B cell (primary cell): ENCODE results near the gene ASB9. TPM values are rescaled to one million over a fixed set of nuclear protein-coding genes. Genes with fewer than 3 reads are reported as not detected.

ENCODE experiments used
- ATAC-seq: fragments of 200-7000 bp; cut with Tn5 transposase; one replicate; pipeline ENCODE4 v1.10.0; 2021; ENCODE audit warnings: low read depth, mild to moderate bottlenecking, moderate number of reproducible peaks, moderate library complexity
- CTCF ChIA-PET: fragments of 350-600 bp; sonication (Branson Sonifier 250); formaldehyde crosslinking; loops from one replicate; lab custom pipeline; 2021; ENCODE audit warnings: antibody characterized with exemption, inconsistent platforms; lab: Charles Lee
- POLR2A ChIA-PET: fragments of 350-600 bp; sonication (Branson Sonifier 250); formaldehyde crosslinking; loops from one replicate; lab custom pipeline; 2021; ENCODE audit warnings: antibody characterized with exemption; lab: Charles Lee
- DNase-seq: peaks from one replicate; pipeline ENCODE4 v3.0.0; 2013
- H2AFZ ChIP-seq: 2 replicates; pipeline ENCODE4 v1.6.1; 2012; ENCODE audit warnings: mild to moderate bottlenecking, low read depth, low read length; ENCODE audit not compliant: insufficient read depth, poor library complexity, severe bottlenecking
- H3K27ac ChIP-seq, 2 donors: 1 replicate in 1 of 2; 2 replicates in 1 of 2; pipeline ENCODE4 v1.5.1; 2012 to 2013; ENCODE audit warnings: low read length in 2 of 2, mild to moderate bottlenecking in 2 of 2, moderate library complexity in 1 of 2
- H3K27me3 ChIP-seq, 4 experiments: fragments of 200-600 bp in 1 of 4; sonication (generic) in 1 of 4; replicated peaks in 1 of 4; 1 replicate in 2 of 4; 2 replicates in 2 of 4; pipeline versions ENCODE4 v1.6.1 to v1.7.0; 2013 to 2016; ENCODE audit warnings: low read length in 3 of 4, mild to moderate bottlenecking in 2 of 4, mixed read lengths in 1 of 4, moderate library complexity in 1 of 4; ENCODE audit not compliant: insufficient read depth in 4 of 4, control insufficient read depth in 3 of 4; ENCODE audit errors: control extremely low read depth in 1 of 4
- H3K36me3 ChIP-seq, 2 experiments: replicated peaks in 1 of 2; 1 replicate in 1 of 2; 2 replicates in 1 of 2; pipeline versions ENCODE4 v1.6.1 to v1.7.1; 2013; ENCODE audit warnings: low read length in 1 of 2; ENCODE audit not compliant: insufficient read depth in 2 of 2, control insufficient read depth in 1 of 2; ENCODE audit errors: control extremely low read depth in 1 of 2, extremely low read depth in 1 of 2
- H3K4me1 ChIP-seq, 2 donors: fragments of 200-600 bp in 1 of 2; sonication (generic) in 1 of 2; 1 replicate in 1 of 2; 2 replicates in 1 of 2; pipeline versions ENCODE4 v1.5.1 to v1.6.1; 2013 to 2017; ENCODE audit warnings: low read length in 2 of 2; ENCODE audit not compliant: control insufficient read depth in 2 of 2, insufficient read depth in 2 of 2
- H3K4me2 ChIP-seq: replicated peaks from 2 replicates; pipeline ENCODE3; 2012; ENCODE audit warnings: mild to moderate bottlenecking, low read depth, low read length; ENCODE audit not compliant: poor library complexity, severe bottlenecking
- H3K4me3 ChIP-seq, 5 experiments: fragments of 200-600 bp in 1 of 5; sonication (generic) in 1 of 5; 1 replicate in 3 of 5; 2 replicates in 2 of 5; pipeline versions ENCODE4 v1.5.1 to v1.7.0; 2011 to 2016; ENCODE audit warnings: low read length in 4 of 5, mild to moderate bottlenecking in 4 of 5, low read depth in 2 of 5, control low read depth in 1 of 5, moderate library complexity in 1 of 5; ENCODE audit not compliant: insufficient read depth in 1 of 5; ENCODE audit errors: control extremely low read depth in 1 of 5, extremely low read depth in 1 of 5
- H3K79me2 ChIP-seq: fragments of 200-600 bp; sonication (generic); one replicate; pipeline ENCODE4 v1.6.0; 2016; ENCODE audit warnings: low read length; ENCODE audit not compliant: control insufficient read depth, insufficient read depth
- H3K9ac ChIP-seq: fragments of 200-600 bp; sonication (generic); 2 replicates; pipeline ENCODE4 v1.6.1; 2017; ENCODE audit warnings: mild to moderate bottlenecking, low read length, moderate library complexity
- H3K9me3 ChIP-seq, 3 donors: one replicate each; pipeline versions ENCODE4 v1.6.1 to v1.7.1; 2013; ENCODE audit warnings: low read length in 2 of 3; ENCODE audit not compliant: control insufficient read depth in 2 of 3, insufficient read depth in 1 of 3; ENCODE audit errors: control extremely low read depth in 1 of 3
- H4K20me1 ChIP-seq: 2 replicates; pipeline ENCODE4 v1.6.0; 2012; ENCODE audit warnings: mild to moderate bottlenecking, low read length; ENCODE audit not compliant: insufficient read depth, control insufficient read depth, poor library complexity, severe bottlenecking
- H3K27ac Mint-ChIP-seq: one replicate; pipeline ENCODE4 v1.8.0; 2021; ENCODE audit warnings: mixed read lengths
- H3K27me3 Mint-ChIP-seq: one replicate; pipeline ENCODE4 v1.8.0; 2021; ENCODE audit warnings: mixed read lengths
- H3K4me1 Mint-ChIP-seq: one replicate; pipeline ENCODE4 v1.8.0; 2021; ENCODE audit warnings: mixed read lengths
- H3K4me3 Mint-ChIP-seq: one replicate; pipeline ENCODE4 v1.8.0; 2021; ENCODE audit warnings: mixed read lengths
- H3K9me3 Mint-ChIP-seq: one replicate; pipeline ENCODE4 v1.8.0; 2022; ENCODE audit warnings: mixed read lengths; ENCODE audit not compliant: insufficient read depth
- CTCF ChIP-seq: fragments of 200-600 bp; IDR thresholded peaks from one replicate; pipeline ENCODE4 v1.8.0; 2022; ENCODE audit warnings: antibody characterized with exemption, mild to moderate bottlenecking
- EZH2 ChIP-seq: IDR thresholded peaks from 2 replicates; pipeline ENCODE4 v1.6.1; 2012; ENCODE audit warnings: borderline replicate concordance, low read depth, mild to moderate bottlenecking, moderate library complexity, low read length; ENCODE audit not compliant: insufficient read depth, poor library complexity, severe bottlenecking
- WGBS: methylation state at CpG from one replicate; pipeline ENCODE4 v1.1.5; 2013; ENCODE audit warnings: missing lambda C conversion rate; ENCODE audit not compliant: insufficient coverage; 5-methylcytosine and 5-hydroxymethylcytosine counted together
- intact Hi-C: fragments of 100-400 bp; cut with micrococcal nuclease; formaldehyde crosslinking; loops from one replicate; pipeline ENCODE4 v1.10.0; 2022
- polyA plus RNA-seq: library from polyadenylated mRNA; depleted of rRNA; stranded (reverse); fragments of >200 nt; gene quantifications from 2 replicates; pipeline ENCODE4 v1.2.3, GENCODE V29; 2012
- total RNA-seq, 2 donors: library from RNA; stranded (reverse); fragments of 120-200 nt in 1 of 2; gene quantifications; 1 replicate in 1 of 2; 2 replicates in 1 of 2; pipeline versions ENCODE4 v1.2.3 to v1.2.4, GENCODE V29; 2013 to 2022

The ASB9 gene
- total and polyA plus RNA-seq, 2 donors (not counting 1 experiment from before 2014, with no cell fraction given): not detected

GRCh38 chrX:15271757-15272156 lies 1.9 kb upstream of the ASB9 start:
- no peaks in the 10 kb centered on the region for H3K79me2 ChIP-seq
- no peaks in the 10 kb centered on the region for H3K9me3 ChIP-seq
- ChIA-PET CTCF (no interaction called here), POLR2A (no interaction called here)
- no peaks in the 10 kb centered on the region for H3K27me3 Mint-ChIP-seq
- TF ChIP-seq CTCF: no peak
- H3K27ac Mint-ChIP-seq: no peak overlapping the region
- H3K27me3 ChIP-seq: no peaks in the 10 kb centered on the region
- intact Hi-C loops: no loop called here
- no peaks in the 10 kb centered on the region for H3K9me3 Mint-ChIP-seq
- ATAC-seq (no peak), DNase-seq (no peak)
- WGBS: no CpG with 5 or more reads among the region's 1 CpG
- no peak overlapping the region for H2AFZ ChIP-seq
- no peak overlapping the region for H3K4me3 ChIP-seq
- H3K36me3 ChIP-seq: no peaks in the 10 kb centered on the region
- H3K4me2 ChIP-seq: no peak overlapping the region
- no peak overlapping the region for H3K4me3 Mint-ChIP-seq
- no peak overlapping the region for H3K27ac ChIP-seq
- no peak overlapping the region for H3K9ac ChIP-seq
- no peaks in the 10 kb centered on the region for H4K20me1 ChIP-seq
- no peaks in the 10 kb centered on the region for H3K4me1 ChIP-seq
- H3K4me1 Mint-ChIP-seq: no peaks in the 10 kb centered on the region

- no peak for ATAC-seq
- H4K20me1 ChIP-seq: no peaks in the 10 kb centered on the region
- WGBS: no CpG with 5 or more reads among the region's 1 CpG
- Mint-ChIP-seq H3K4me1 (no peaks in the 10 kb centered on the region), H3K4me3 (no peak overlapping the region), H3K27ac (no peak overlapping the region), H3K9me3 (no peaks in the 10 kb centered on the region), H3K27me3 (no peaks in the 10 kb centered on the region)
- ChIA-PET POLR2A (no interaction called here), CTCF (no interaction called here)
- no peaks in the 10 kb centered on the region for H3K36me3 ChIP-seq
- intact Hi-C loops: no loop called here
- no peaks in the 10 kb centered on the region for H3K9me3 ChIP-seq
- no peak overlapping the region for H3K4me3 ChIP-seq
- DNase-seq: no peak
- TF ChIP-seq EZH2 (no peak), CTCF (no peak)
- H3K27ac ChIP-seq: no peak overlapping the region
- no peak overlapping the region for H3K4me2 ChIP-seq
- no peaks in the 10 kb centered on the region for H3K79me2 ChIP-seq
- no peak overlapping the region for H3K9ac ChIP-seq
- no peak overlapping the region for H2AFZ ChIP-seq
- H3K27me3 ChIP-seq: no peaks in the 10 kb centered on the region
- H3K4me1 ChIP-seq: no peaks in the 10 kb centered on the region
These were observed 763 bp downstream of the ASB9 start for GRCh38 chrX:15269120-15269519.
